Measurements from ENCODE around the gene IGSF9.

The IGSF9 gene

GRCh38 chr1:159986531-159986930, 41.1 kb upstream of the IGSF9 start:
- Histone ChIP-seq H3K9me3 (ENCODE audit: insufficient read depth, low read depth, low read length) (no peaks in the 10 kb centered on the region), H3F3A (ENCODE audit: low read depth) (no peaks in the 10 kb centered on the region), H2AFZ (ENCODE audit: low read length) (no peak overlapping the region), H3K79me2 (ENCODE audit: insufficient read depth, low read length) (no peaks in the 10 kb centered on the region), H4K20me1 (ENCODE audit: insufficient read depth, low read length, poor library complexity, severe bottlenecking) (no peaks in the 10 kb centered on the region), H3K4me2 (ENCODE audit: low read depth, low read length, poor library complexity, severe bottlenecking) (no peak overlapping the region), H3K9ac (ENCODE audit: low read depth, low read length, poor library complexity, severe bottlenecking) (no peak overlapping the region), H3K27me3 (ENCODE audit: insufficient read depth, low read length, poor library complexity, severe bottlenecking) (no peaks in the 10 kb centered on the region), H3K4me3 (ENCODE audit: low read length, poor library complexity, severe bottlenecking) (no peak overlapping the region), H3K9me2 (replicated peaks; ENCODE audit: low read depth, low read length) (no peaks in the 10 kb centered on the region), H3K4me1 (ENCODE audit: insufficient read depth, low read length, poor library complexity, severe bottlenecking) (peaks cover 6% of the 10 kb centered on the region), H3K36me3 (ENCODE audit: insufficient read depth, low read length) (no peaks in the 10 kb centered on the region)
- TF ChIP-seq CTCF (conservative IDR thresholded peaks at IDR 0.05; ENCODE audit: low read length) (no peak), EZH2phosphoT487 (IDR thresholded peaks at IDR 0.05; ENCODE audit: borderline replicate concordance) (no peak)

- Histone ChIP-seq H2AFZ (ENCODE audit: low read length) (no peak overlapping the region), H3K79me2 (ENCODE audit: insufficient read depth, low read length) (no peaks in the 10 kb centered on the region), H3K4me3 (ENCODE audit: low read length, poor library complexity, severe bottlenecking) (no peak overlapping the region), H3K36me3 (ENCODE audit: insufficient read depth, low read length) (no peaks in the 10 kb centered on the region), H3K4me2 (ENCODE audit: low read depth, low read length, poor library complexity, severe bottlenecking) (no peak overlapping the region), H3F3A (ENCODE audit: low read depth) (no peaks in the 10 kb centered on the region), H4K20me1 (ENCODE audit: insufficient read depth, low read length, poor library complexity, severe bottlenecking) (no peaks in the 10 kb centered on the region), H3K4me1 (ENCODE audit: insufficient read depth, low read length, poor library complexity, severe bottlenecking) (peaks cover 3% of the 10 kb centered on the region), H3K9ac (ENCODE audit: low read depth, low read length, poor library complexity, severe bottlenecking) (no peak overlapping the region), H3K9me3 (ENCODE audit: insufficient read depth, low read depth, low read length) (no peaks in the 10 kb centered on the region), H3K27me3 (ENCODE audit: insufficient read depth, low read length, poor library complexity, severe bottlenecking) (no peaks in the 10 kb centered on the region), H3K9me2 (replicated peaks; ENCODE audit: low read depth, low read length) (no peaks in the 10 kb centered on the region)
- TF ChIP-seq CTCF (conservative IDR thresholded peaks at IDR 0.05; ENCODE audit: low read length) (no peak), EZH2phosphoT487 (IDR thresholded peaks at IDR 0.05; ENCODE audit: borderline replicate concordance) (no peak)
Measured at GRCh38 chr1:159986093-159986492, 40.7 kb upstream of the IGSF9 start.

- H3K9ac ChIP-seq (ENCODE audit: low read depth, low read length, poor library complexity, severe bottlenecking): no peak overlapping the region
- H3K9me2 ChIP-seq (replicated peaks; ENCODE audit: low read depth, low read length): no peaks in the 10 kb centered on the region
- no peaks in the 10 kb centered on the region for H3F3A ChIP-seq (ENCODE audit: low read depth)
- H4K20me1 ChIP-seq (ENCODE audit: insufficient read depth, low read length, poor library complexity, severe bottlenecking): no peaks in the 10 kb centered on the region
- H3K36me3 ChIP-seq (ENCODE audit: insufficient read depth, low read length): no peaks in the 10 kb centered on the region
- no peaks in the 10 kb centered on the region for H3K27me3 ChIP-seq (ENCODE audit: insufficient read depth, low read length, poor library complexity, severe bottlenecking)
- H3K79me2 ChIP-seq (ENCODE audit: insufficient read depth, low read length): no peaks in the 10 kb centered on the region
- H3K9me3 ChIP-seq (ENCODE audit: insufficient read depth, low read depth, low read length): no peaks in the 10 kb centered on the region
- H2AFZ ChIP-seq (ENCODE audit: low read length): no peak overlapping the region
- H3K4me2 ChIP-seq (ENCODE audit: low read depth, low read length, poor library complexity, severe bottlenecking): no peak overlapping the region
- TF ChIP-seq CTCF (conservative IDR thresholded peaks at IDR 0.05; ENCODE audit: low read length) (no peak), EZH2phosphoT487 (IDR thresholded peaks at IDR 0.05; ENCODE audit: borderline replicate concordance) (no peak)
- H3K4me1 ChIP-seq (ENCODE audit: insufficient read depth, low read length, poor library complexity, severe bottlenecking): no peaks in the 10 kb centered on the region
- H3K4me3 ChIP-seq (ENCODE audit: low read length, poor library complexity, severe bottlenecking): no peak overlapping the region
Measured at GRCh38 chr1:159985473-159985872, 40.1 kb upstream of the IGSF9 start.
